H9 (cell line): ENCODE data around the gene LITAF. TPM values are rescaled to one million over a fixed set of nuclear protein-coding genes. Genes with fewer than 3 reads are reported as not detected.
A peak's percentile ranks its signal among the peaks of the same experiment; 100 is the strongest.

Source experiments
- DNase-seq: peaks from one replicate; pipeline ENCODE4 v3.0.0-alpha.2; 2017
- H2AFZ ChIP-seq: one replicate; pipeline ENCODE4 v1.6.1; 2013; ENCODE audit warnings: mild to moderate bottlenecking, low read length, control low read depth, moderate library complexity
- H2AK5ac ChIP-seq: 2 replicates; pipeline ENCODE4 v1.6.1; 2013; ENCODE audit warnings: low read length, control low read depth, mixed read lengths; ENCODE audit not compliant: insufficient read length
- H2BK120ac ChIP-seq: one replicate; pipeline ENCODE4 v1.6.1; 2013; ENCODE audit warnings: low read depth, mild to moderate bottlenecking, low read length, control low read depth, inconsistent platforms; ENCODE audit not compliant: poor library complexity, severe bottlenecking
- H2BK12ac ChIP-seq: 2 replicates; pipeline ENCODE4 v1.6.1; 2013; ENCODE audit warnings: low read length, control low read depth, mixed read lengths, low read depth; ENCODE audit not compliant: insufficient read length
- H2BK15ac ChIP-seq: 2 replicates; pipeline ENCODE4 v1.6.1; 2013; ENCODE audit warnings: low read depth, low read length, control low read depth
- H2BK20ac ChIP-seq: one replicate; pipeline ENCODE4 v1.6.1; 2013; ENCODE audit warnings: low read depth, mild to moderate bottlenecking, low read length, control low read depth, inconsistent platforms; ENCODE audit not compliant: poor library complexity, severe bottlenecking
- H2BK5ac ChIP-seq: 2 replicates; pipeline ENCODE4 v1.6.1; 2013; ENCODE audit warnings: low read length, control low read depth, mixed read lengths; ENCODE audit not compliant: insufficient read length
- H3K14ac ChIP-seq: 2 replicates; pipeline ENCODE4 v1.6.1; 2013; ENCODE audit warnings: low read length, control low read depth; ENCODE audit not compliant: insufficient read depth
- H3K18ac ChIP-seq: 2 replicates; pipeline ENCODE4 v1.6.1; 2013; ENCODE audit warnings: low read depth, mild to moderate bottlenecking, mixed read lengths, low read length, control low read depth; ENCODE audit not compliant: insufficient read length
- H3K23ac ChIP-seq: 2 replicates; pipeline ENCODE4 v1.6.1; 2013; ENCODE audit warnings: low read length, control low read depth, mixed read lengths, low read depth; ENCODE audit not compliant: insufficient read length
- H3K23me2 ChIP-seq: 2 replicates; pipeline ENCODE4 v1.6.1; 2013; ENCODE audit warnings: low read depth, mild to moderate bottlenecking, mixed read lengths, low read length, control low read depth; ENCODE audit not compliant: insufficient read length, poor library complexity, severe bottlenecking
- H3K27ac ChIP-seq: 2 replicates; pipeline ENCODE4 v1.5.1; 2013; ENCODE audit warnings: low read length, control low read depth, mixed read lengths, low read depth; ENCODE audit not compliant: insufficient read length
- H3K27me3 ChIP-seq: 2 replicates; pipeline ENCODE4 v1.6.1; 2013; ENCODE audit warnings: low read length, control low read depth, inconsistent platforms; ENCODE audit not compliant: insufficient read depth
- H3K4ac ChIP-seq: 2 replicates; pipeline ENCODE4 v1.6.1; 2013; ENCODE audit warnings: low read depth, mild to moderate bottlenecking, control low read depth, inconsistent platforms, low read length, moderate library complexity
- H3K4me1 ChIP-seq: 2 replicates; pipeline ENCODE4 v1.6.1; 2013; ENCODE audit warnings: low read length, control low read depth, inconsistent platforms; ENCODE audit not compliant: insufficient read depth
- H3K4me2 ChIP-seq: 2 replicates; pipeline ENCODE4 v1.6.1; 2013; ENCODE audit warnings: low read length, control low read depth, mixed read lengths; ENCODE audit not compliant: insufficient read length, insufficient read depth
- H3K56ac ChIP-seq: 2 replicates; pipeline ENCODE4 v1.6.1; 2013; ENCODE audit warnings: low read depth, mild to moderate bottlenecking, mixed read lengths, low read length, control low read depth; ENCODE audit not compliant: insufficient read length
- H3K79me1 ChIP-seq: 2 replicates; pipeline ENCODE4 v1.6.1; 2013; ENCODE audit warnings: low read depth, mild to moderate bottlenecking, moderate library complexity, low read length, control low read depth, inconsistent platforms; ENCODE audit not compliant: insufficient read depth, poor library complexity, severe bottlenecking
- H3K79me2 ChIP-seq: 2 replicates; pipeline ENCODE4 v1.6.1; 2013; ENCODE audit warnings: low read length, control low read depth, inconsistent platforms; ENCODE audit not compliant: insufficient read depth
- H3K9ac ChIP-seq: 2 replicates; pipeline ENCODE4 v1.6.1; 2013; ENCODE audit warnings: low read length, control low read depth, mixed read lengths; ENCODE audit not compliant: insufficient read length; ENCODE audit errors: extremely low read depth
- H3K9me3 ChIP-seq: one replicate; pipeline ENCODE4 v1.6.1; 2013; ENCODE audit warnings: low read depth, low read length, inconsistent platforms; ENCODE audit not compliant: control insufficient read depth
- H3T11ph ChIP-seq: one replicate; pipeline ENCODE4 v1.6.1; 2013; ENCODE audit warnings: mild to moderate bottlenecking, low read length, control low read depth, inconsistent platforms
- H4K20me1 ChIP-seq: one replicate; pipeline ENCODE4 v1.6.1; 2013; ENCODE audit not compliant: control insufficient read depth, insufficient read length, insufficient read depth
- H4K5ac ChIP-seq: 2 replicates; pipeline ENCODE4 v1.6.1; 2013; ENCODE audit warnings: low read depth, mild to moderate bottlenecking, mixed read lengths, low read length, control low read depth; ENCODE audit not compliant: insufficient read length
- H4K8ac ChIP-seq: replicated peaks from 2 replicates; pipeline ENCODE4 v1.6.1; 2013; ENCODE audit warnings: low read length, control low read depth, mixed read lengths, low read depth; ENCODE audit not compliant: insufficient read length
- H4K91ac ChIP-seq: 2 replicates; pipeline ENCODE4 v1.6.1; 2013; ENCODE audit warnings: low read depth, mild to moderate bottlenecking, moderate library complexity, mixed read lengths, low read length, control low read depth; ENCODE audit not compliant: insufficient read length
- H3K27ac Mint-ChIP-seq, 3 experiments: 2 replicates in 2 of 3; 3 replicates in 1 of 3; pipeline ENCODE4 v1.8.0; 2020 to 2021; ENCODE audit warnings: mixed read lengths in 3 of 3, mild to moderate bottlenecking in 1 of 3, moderate library complexity in 1 of 3
- H3K27me3 Mint-ChIP-seq: 2 replicates; pipeline ENCODE4 v1.8.0; 2021; ENCODE audit warnings: low read depth, mild to moderate bottlenecking, moderate library complexity, mixed read lengths
- H3K36me3 Mint-ChIP-seq, 3 experiments: 2 replicates in 2 of 3; 3 replicates in 1 of 3; pipeline ENCODE4 v1.8.0; 2020 to 2021; ENCODE audit warnings: low read depth in 3 of 3, mixed read lengths in 3 of 3; ENCODE audit not compliant: insufficient read depth in 1 of 3
- H3K4me1 Mint-ChIP-seq, 2 experiments: 2 replicates each; pipeline ENCODE4 v1.8.0; 2020; ENCODE audit warnings: mixed read lengths in 2 of 2
- H3K4me3 Mint-ChIP-seq, 2 experiments: 2 replicates in 1 of 2; 3 replicates in 1 of 2; pipeline ENCODE4 v1.8.0; 2020 to 2021; ENCODE audit warnings: mild to moderate bottlenecking in 2 of 2, mixed read lengths in 2 of 2, moderate library complexity in 1 of 2
- H3K9me3 Mint-ChIP-seq, 2 experiments: 2 replicates in 1 of 2; 3 replicates in 1 of 2; pipeline ENCODE4 v1.8.0; 2020; ENCODE audit warnings: mild to moderate bottlenecking in 2 of 2, mixed read lengths in 2 of 2, moderate library complexity in 1 of 2
- CTCF ChIP-seq: fragments of 200-600 bp; sonication (generic); conservative IDR thresholded peaks from 3 replicates; pipeline ENCODE4 v1.8.0; 2021; ENCODE audit warnings: antibody characterized with exemption, mild to moderate bottlenecking
- WGBS: extraction: QIAGEN DNeasy Blood & Tissue Kit; methylation state at CpG from one replicate; pipeline ENCODE4 v1.1.7; 2013; ENCODE audit warnings: missing lambda C conversion rate, low lambda C conversion rate, mixed read lengths; ENCODE audit not compliant: insufficient read length; ENCODE audit errors: extremely low coverage; 5-methylcytosine and 5-hydroxymethylcytosine counted together
- total RNA-seq: library from RNA; stranded (reverse); gene quantifications from 2 replicates; pipeline ENCODE4 v1.2.1, GENCODE V29; 2021

LITAF gene
- total RNA-seq, 1 experiment from 2014 or later: 249 TPM

GRCh38 chr16:11626657-11627291, 40.1 kb upstream of the LITAF start:
- Mint-ChIP-seq H3K36me3 (0 out of 7 replicates have a peak, but pooled peaks cover 0 to 4% (median 0%) of the 10 kb centered on the region in 3 experiments), H3K27me3 (0 out of 2 replicates have a peak, but pooled peaks cover 1% of the 10 kb centered on the region), H3K27ac (peak overlapping the region in 1 of 3 experiments; percentile 85; a peak in 2 of 7 replicates), H3K4me3 (no peak overlapping the region; a peak in 1 of 5 replicates), H3K9me3 (no peaks in the 10 kb centered on the region), H3K4me1 (peaks cover 18 to 20% of the 10 kb centered on the region in 2 experiments)
- Histone ChIP-seq H2AFZ (no peak overlapping the region), H3K79me2 (no peaks in the 10 kb centered on the region), H2AK5ac (no peak overlapping the region), H2BK20ac (no peak overlapping the region), H3K4me1 (no peaks in the 10 kb centered on the region), H2BK15ac (no peak overlapping the region), H2BK12ac (no peak overlapping the region), H3T11ph (no peak overlapping the region), H3K56ac (no peak overlapping the region), H2BK5ac (no peak overlapping the region), H4K5ac (no peak overlapping the region), H2BK120ac (no peak overlapping the region), H4K91ac (no peak overlapping the region), H3K27me3 (no peaks in the 10 kb centered on the region), H3K9ac (no peak overlapping the region), H3K79me1 (no peaks in the 10 kb centered on the region), H3K14ac (no peak overlapping the region; the same call in 1 of the 2 replicates), H4K8ac (no peak overlapping the region), H3K23ac (no peak overlapping the region), H3K18ac (no peak overlapping the region), H3K4ac (no peak overlapping the region), H3K4me2 (no peak overlapping the region), H3K23me2 (no peaks in the 10 kb centered on the region), H3K27ac (no peak overlapping the region), H4K20me1 (no peaks in the 10 kb centered on the region), H3K9me3 (no peaks in the 10 kb centered on the region)
- no peak for DNase-seq
- WGBS: no CpG with 5 or more reads among the region's 16 CpGs
- TF ChIP-seq CTCF: no peak
